ENCODE results near the gene KDM4B. TPM values are rescaled to one million over a fixed set of nuclear protein-coding genes. Genes with fewer than 3 reads are reported as not detected.

Gene KDM4B
- total and polyA plus RNA-seq, 2 of the 8 experiments (the other 6 are each of a cell fraction or from before 2014, with no cell fraction given) = 12.0 to 31.9 TPM

DNA sequence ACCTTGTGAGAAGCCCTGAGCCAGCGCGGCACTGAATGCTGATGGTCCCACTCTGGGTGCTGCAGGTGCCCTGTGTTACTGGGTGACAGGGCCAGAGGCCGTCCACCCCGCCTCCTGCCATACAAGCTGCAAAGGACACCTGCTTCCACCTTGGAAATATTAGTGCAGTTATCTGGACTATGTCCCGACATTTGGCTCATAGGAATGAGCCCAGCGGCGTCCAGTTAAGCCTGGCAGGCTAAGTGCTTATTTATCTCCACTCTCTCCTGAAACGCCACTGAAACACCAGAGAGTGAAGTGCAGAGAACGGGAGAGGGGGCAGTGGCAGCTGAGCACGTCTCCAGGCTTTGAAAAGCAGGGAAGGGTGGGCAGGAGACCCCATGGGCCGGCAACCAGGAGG is 145.8 kb downstream of the KDM4B start (continued):
- TF ChIP-seq KDM5A (IDR thresholded peaks at IDR 0.05; ENCODE audit: low read length) = no peak
- no peak for TF ChIP-seq KDM4A (IDR thresholded peaks at IDR 0.05; ENCODE audit: low read depth, low read length, severe bottlenecking)
- TF ChIP-seq BACH1 (IDR thresholded peaks at IDR 0.05; ENCODE audit: low read length) = no peak
- TF ChIP-seq EGR1 (IDR thresholded peaks at IDR 0.05; ENCODE audit: borderline replicate concordance, low read depth, low read length) = no peak
- no peak for TF ChIP-seq GABPA (IDR thresholded peaks at IDR 0.05; ENCODE audit: borderline replicate concordance, insufficient read depth, low read length)
